HepG2 (cell line): ENCODE results near the gene SRP14. TPM values are rescaled to one million over a fixed set of nuclear protein-coding genes. Genes with fewer than 3 reads are reported as not detected.

Source experiments
- E2F5 ChIP-seq: sonication (generic); formaldehyde crosslinking; conservative IDR thresholded peaks from 2 replicates; pipeline ENCODE4 v1.4.0; 2020; ENCODE audit warnings: missing genetic modification reagents
- FOXA1 ChIP-seq, 2 experiments: fragments of 450-650 bp in 1 of 2; sonication (generic) in 1 of 2; formaldehyde crosslinking in 1 of 2; IDR thresholded peaks; 2 replicates each; pipeline versions ENCODE4 v1.4.0 to v1.6.1; 2016 to 2020; ENCODE audit warnings: missing genetic modification reagents in 1 of 2
- HMGA1 ChIP-seq: sonication (generic); formaldehyde crosslinking; conservative IDR thresholded peaks from 2 replicates; pipeline ENCODE4 v1.4.0; 2020; ENCODE audit warnings: missing genetic modification reagents
- HNRNPK ChIP-seq: fragments of 200-400 bp; formaldehyde crosslinking; IDR thresholded peaks from 2 replicates; pipeline ENCODE4 v1.6.1; 2018; ENCODE audit warnings: low read length, low read depth, moderate library complexity, mild to moderate bottlenecking; ENCODE audit not compliant: poor library complexity, severe bottlenecking
- KAT8 ChIP-seq: IDR thresholded peaks from 2 replicates; pipeline ENCODE4 v1.6.1; 2016; ENCODE audit warnings: missing genetic modification reagents, missing compliant biosample characterization
- LCORL ChIP-seq, 2 experiments: fragments of 450-650 bp in 1 of 2; sonication (generic) in 1 of 2; formaldehyde crosslinking in 1 of 2; IDR thresholded peaks; 2 replicates each; pipeline versions ENCODE4 v1.5.0 to v1.6.1; 2017 to 2020; ENCODE audit warnings: antibody characterized with exemption in 1 of 2, missing genetic modification reagents in 1 of 2
- MTERF4 ChIP-seq: sonication (generic); formaldehyde crosslinking; IDR thresholded peaks from 2 replicates; pipeline ENCODE4 v1.8.0; 2023; ENCODE audit warnings: mild to moderate bottlenecking, missing genetic modification reagents
- MXD3 ChIP-seq: IDR thresholded peaks from 2 replicates; pipeline ENCODE4 v1.6.1; 2016; ENCODE audit warnings: mild to moderate bottlenecking, missing biosample characterization, missing genetic modification reagents
- NFYC ChIP-seq: IDR thresholded peaks from 2 replicates; pipeline ENCODE4 v1.6.1; 2016; ENCODE audit warnings: missing genetic modification reagents, missing compliant biosample characterization
- RORA ChIP-seq: sonication (generic); formaldehyde crosslinking; IDR thresholded peaks from 2 replicates; pipeline ENCODE4 v1.5.0; 2020; ENCODE audit warnings: mild to moderate bottlenecking, missing genetic modification reagents, moderate library complexity
- SETDB1 ChIP-seq: sonication (generic); formaldehyde crosslinking; IDR thresholded peaks from 2 replicates; pipeline ENCODE4 v1.5.1; 2020; ENCODE audit warnings: missing genetic modification reagents, mild to moderate bottlenecking, borderline replicate concordance
- SNAI1 ChIP-seq: sonication (generic); formaldehyde crosslinking; IDR thresholded peaks from 2 replicates; pipeline ENCODE4 v1.5.0; 2020; ENCODE audit warnings: mild to moderate bottlenecking, missing genetic modification reagents, borderline replicate concordance
- SP2 ChIP-seq: sonication (generic); formaldehyde crosslinking; IDR thresholded peaks from 2 replicates; pipeline ENCODE4 v1.5.1; 2020; ENCODE audit warnings: mild to moderate bottlenecking, missing genetic modification reagents
- TCF7L2 ChIP-seq: IDR thresholded peaks from 2 replicates; pipeline ENCODE4 v1.6.1; 2011; ENCODE audit warnings: mild to moderate bottlenecking, low read depth, low read length, moderate library complexity
- THRA ChIP-seq: sonication (generic); formaldehyde crosslinking; IDR thresholded peaks from 2 replicates; pipeline ENCODE4 v1.4.0; 2020; ENCODE audit warnings: missing genetic modification reagents, borderline replicate concordance
- XRCC5 ChIP-seq: fragments of 200-400 bp; formaldehyde crosslinking; optimal IDR thresholded peaks from 2 replicates; pipeline ENCODE3; 2017; ENCODE audit warnings: mild to moderate bottlenecking, low read length
- ZBTB25 ChIP-seq: IDR thresholded peaks from 2 replicates; pipeline ENCODE4 v1.6.1; 2018; ENCODE audit warnings: missing genetic modification reagents
- ZNF101 ChIP-seq: sonication (generic); formaldehyde crosslinking; IDR thresholded peaks from 2 replicates; pipeline ENCODE4 v1.4.0; 2020; ENCODE audit warnings: mild to moderate bottlenecking, low read depth, missing genetic modification reagents, borderline replicate concordance
- ZNF276 ChIP-seq: sonication (generic); formaldehyde crosslinking; IDR thresholded peaks from 2 replicates; pipeline ENCODE4 v1.4.0; 2020; ENCODE audit warnings: mild to moderate bottlenecking, low read depth, missing genetic modification reagents
- ZNF431 ChIP-seq: sonication (generic); formaldehyde crosslinking; IDR thresholded peaks from 2 replicates; pipeline ENCODE4 v1.9.0; 2022; ENCODE audit warnings: missing genetic modification reagents, low read depth, mild to moderate bottlenecking, borderline replicate concordance
- ZNF446 ChIP-seq: sonication (generic); formaldehyde crosslinking; IDR thresholded peaks from 2 replicates; pipeline ENCODE4 v1.5.0; 2020; ENCODE audit warnings: mild to moderate bottlenecking, missing genetic modification reagents
- ZNF644 ChIP-seq: IDR thresholded peaks from 2 replicates; pipeline ENCODE4 v1.6.1; 2016; ENCODE audit warnings: low read depth
- ZSCAN29 ChIP-seq: sonication (generic); formaldehyde crosslinking; conservative IDR thresholded peaks from 2 replicates; pipeline ENCODE4 v1.4.0; 2020; ENCODE audit warnings: mild to moderate bottlenecking, missing genetic modification reagents
- polyA plus RNA-seq, 8 experiments: library from polyadenylated mRNA; depleted of rRNA in 3 of 8; stranded (reverse) in 7 of 8; unstranded in 1 of 8; fragments of >200 nt; fragmentation: Illumina TruSeq in 4 of 8; extraction: Trizol in 4 of 8; gene quantifications; 2 replicates each; pipeline versions ENCODE4 v1.2.1 to v1.2.3, GENCODE V29; 2011 to 2016; ENCODE audit warnings: low read depth in 4 of 8, missing spikeins in 1 of 8, mixed read lengths in 1 of 8; ENCODE audit not compliant: insufficient read depth in 1 of 8
- total RNA-seq, 5 experiments: library from RNA; depleted of rRNA; stranded (reverse); fragments of >200 nt; fragmentation: Illumina TruSeq; extraction: Trizol; gene quantifications; 2 replicates each; pipeline ENCODE4 v1.2.3, GENCODE V29; 2016; ENCODE audit warnings: low read depth in 1 of 5

Gene SRP14
- total and polyA plus RNA-seq, 2 of the 13 experiments (the other 11 are each of a cell fraction or from before 2014, with no cell fraction given): 208 to 356 TPM

- TF ChIP-seq HNRNPK (no peak), HMGA1 (no peak), XRCC5 (no peak), ZNF101 (CRISPR knock-in tag) (no peak), FOXA1 (IDR thresholded peaks at IDR 0.05) (no peak), FOXA1 (CRISPR knock-in tag; IDR thresholded peaks at IDR 0.05) (peak; percentile 67; the same call in 1 of the 2 replicates), E2F5 (CRISPR knock-in tag) (no peak), MTERF4 (no peak), ZNF276 (CRISPR knock-in tag) (no peak), SETDB1 (CRISPR knock-in tag) (no peak), RORA (CRISPR knock-in tag) (no peak), THRA (CRISPR knock-in tag) (peak; percentile 56; the same call in 1 of the 2 replicates), SNAI1 (no peak), TCF7L2 (no peak), ZNF431 (CRISPR knock-in tag) (peak; percentile 56; the same call in 1 of the 2 replicates), NFYC (CRISPR knock-in tag) (peak; percentile 72), MXD3 (CRISPR knock-in tag) (no peak), ZNF446 (CRISPR knock-in tag) (no peak), ZSCAN29 (no peak), ZNF644 (CRISPR knock-in tag) (peak; percentile 93), KAT8 (peak; percentile 57), ZBTB25 (CRISPR knock-in tag) (peak; percentile 50; the same call in 1 of the 2 replicates), SP2 (CRISPR knock-in tag) (no peak), LCORL (IDR thresholded peaks at IDR 0.05) (0 out of 2 replicates have a peak, but pooled peaks have one; percentile 43), LCORL (CRISPR knock-in tag; IDR thresholded peaks at IDR 0.05) (peak; percentile 66; the same call in 1 of the 2 replicates)
These were observed 36.7 kb downstream of the SRP14 start (continued) for GRCh38 chr15:40002295-40002694.
